SK-N-SH treated with all-trans-retinoic acid at 6 μM for 48 hours (cell line): Measurements from ENCODE around the gene PPARGC1A.

Experiments
- ATAC-seq: fragments of 200-7000 bp; cut with Tn5 transposase; 3 replicates; pipeline ENCODE4 v1.9.1; 2020; ENCODE audit warnings: mild to moderate bottlenecking, moderate library complexity
- ARNTL ChIP-seq: fragments of 450-650 bp; formaldehyde crosslinking; IDR thresholded peaks from 2 replicates; pipeline ENCODE4 v1.5.0; 2020; ENCODE audit warnings: low read depth, mild to moderate bottlenecking, moderate library complexity, borderline replicate concordance
- BACH2 ChIP-seq: fragments of 250-450 bp; sonication (Bioruptor Pico); IDR thresholded peaks from 2 replicates; pipeline ENCODE4 v1.9.0; 2021; ENCODE audit warnings: mild to moderate bottlenecking, borderline replicate concordance
- CSDC2 ChIP-seq: fragments of 250-450 bp; sonication (Bioruptor Pico); IDR thresholded peaks from 2 replicates; pipeline ENCODE4 v1.5.0; 2020; ENCODE audit warnings: mild to moderate bottlenecking, moderate library complexity
- CSRNP3 ChIP-seq: fragments of 250-450 bp; sonication (Bioruptor Pico); IDR thresholded peaks from 2 replicates; pipeline ENCODE4 v1.5.1; 2021; ENCODE audit warnings: mild to moderate bottlenecking, moderate library complexity
- ESRRG ChIP-seq: fragments of 250-450 bp; sonication (Bioruptor Pico); IDR thresholded peaks from 2 replicates; pipeline ENCODE4 v1.6.1; 2021; ENCODE audit warnings: mild to moderate bottlenecking
- ISL1 ChIP-seq: fragments of 250-450 bp; sonication (Bioruptor Pico); IDR thresholded peaks from 2 replicates; pipeline ENCODE4 v2.1.2; 2022; ENCODE audit warnings: mild to moderate bottlenecking, moderate library complexity
- OSR1 ChIP-seq: fragments of 250-450 bp; sonication (Bioruptor Pico); IDR thresholded peaks from 2 replicates; pipeline ENCODE4 v1.8.0; 2022; ENCODE audit warnings: moderate library complexity, mild to moderate bottlenecking, inconsistent platforms
- PATZ1 ChIP-seq: fragments of 250-450 bp; sonication (Bioruptor Pico); IDR thresholded peaks from 2 replicates; pipeline ENCODE4 v1.8.0; 2020; ENCODE audit warnings: mild to moderate bottlenecking, moderate library complexity, borderline replicate concordance
- POU6F1 ChIP-seq: fragments of 250-450 bp; sonication (Bioruptor Pico); IDR thresholded peaks from 2 replicates; pipeline ENCODE4 v1.8.0; 2021; ENCODE audit warnings: low read depth, mild to moderate bottlenecking, moderate library complexity, borderline replicate concordance
- RARB ChIP-seq: fragments of 250-450 bp; sonication (Bioruptor Pico); IDR thresholded peaks from 2 replicates; pipeline ENCODE4 v1.8.0; 2021; ENCODE audit warnings: mild to moderate bottlenecking, moderate library complexity
- SNAI2 ChIP-seq: fragments of 250-450 bp; sonication (Bioruptor Pico); IDR thresholded peaks from 2 replicates; pipeline ENCODE4 v1.5.0; 2020; ENCODE audit warnings: mild to moderate bottlenecking, moderate library complexity
- TCF4 ChIP-seq: fragments of 250-450 bp; sonication (Bioruptor Pico); IDR thresholded peaks from 2 replicates; pipeline ENCODE4 v1.8.0; 2021; ENCODE audit warnings: mild to moderate bottlenecking, moderate library complexity, borderline replicate concordance
- TSHZ2 ChIP-seq: fragments of 250-450 bp; sonication (Bioruptor Pico); IDR thresholded peaks from 2 replicates; pipeline ENCODE4 v1.5.0; 2020; ENCODE audit warnings: mild to moderate bottlenecking, moderate library complexity
- ZC3H10 ChIP-seq: fragments of 250-450 bp; sonication (Bioruptor Pico); IDR thresholded peaks from 2 replicates; pipeline ENCODE4 v1.5.1; 2021; ENCODE audit warnings: mild to moderate bottlenecking, moderate library complexity
- ZFP3 ChIP-seq: fragments of 250-450 bp; sonication (Bioruptor Pico); IDR thresholded peaks from 2 replicates; pipeline ENCODE4 v1.5.0; 2020; ENCODE audit warnings: mild to moderate bottlenecking, moderate library complexity
- ZFP30 ChIP-seq: fragments of 450-650 bp; formaldehyde crosslinking; IDR thresholded peaks from 2 replicates; pipeline ENCODE4 v1.5.0; 2022; ENCODE audit warnings: mild to moderate bottlenecking, moderate library complexity
- ZNF565 ChIP-seq: fragments of 450-650 bp; formaldehyde crosslinking; conservative IDR thresholded peaks from 2 replicates; pipeline ENCODE4 v1.5.0; 2020; ENCODE audit warnings: low read depth, mild to moderate bottlenecking, moderate library complexity
- ZNF70 ChIP-seq: fragments of 450-650 bp; formaldehyde crosslinking; IDR thresholded peaks from 2 replicates; pipeline ENCODE4 v1.5.0; 2020; ENCODE audit warnings: mild to moderate bottlenecking, moderate library complexity
- ZNF8 ChIP-seq: fragments of 450-650 bp; formaldehyde crosslinking; IDR thresholded peaks from 2 replicates; pipeline ENCODE4 v1.5.0; 2020; ENCODE audit warnings: mild to moderate bottlenecking, moderate library complexity

Gene PPARGC1A

GRCh38 chr4:23904639-23905071 is 14.8 kb upstream of the PPARGC1A start (continued):
- TF ChIP-seq ZFP30 (CRISPR knock-in tag) (no peak), CSRNP3 (CRISPR knock-in tag) (no peak), CSDC2 (CRISPR knock-in tag) (no peak), OSR1 (no peak), ISL1 (CRISPR knock-in tag) (no peak), ZC3H10 (CRISPR knock-in tag) (no peak)

GRCh38 chr4:23903859-23904438 is 14.1 kb upstream of the PPARGC1A start:
- TF ChIP-seq ZFP30 (CRISPR knock-in tag) (no peak), ZNF8 (CRISPR knock-in tag) (no peak), TSHZ2 (CRISPR knock-in tag) (no peak), ARNTL (CRISPR knock-in tag) (no peak), CSDC2 (CRISPR knock-in tag) (no peak), POU6F1 (CRISPR knock-in tag) (no peak), ESRRG (CRISPR knock-in tag) (no peak), ZNF565 (CRISPR knock-in tag) (no peak), ZFP3 (CRISPR knock-in tag) (no peak), PATZ1 (no peak), TCF4 (CRISPR knock-in tag) (no peak), SNAI2 (CRISPR knock-in tag) (no peak), BACH2 (CRISPR knock-in tag) (no peak)
- ATAC-seq, result no peak

- TF ChIP-seq ZNF8 (CRISPR knock-in tag) (no peak), ZFP30 (CRISPR knock-in tag) (no peak), SNAI2 (CRISPR knock-in tag) (no peak), RARB (CRISPR knock-in tag) (no peak), CSDC2 (CRISPR knock-in tag) (no peak), ZNF565 (CRISPR knock-in tag) (no peak), OSR1 (no peak), CSRNP3 (CRISPR knock-in tag) (no peak), ZNF70 (CRISPR knock-in tag) (no peak), ISL1 (CRISPR knock-in tag) (no peak), PATZ1 (no peak)
- ATAC-seq, result no peak
These were observed 12.5 kb upstream of the PPARGC1A start for GRCh38 chr4:23902222-23902804.
